Ramos (cell line): ENCODE data around the gene CUBN.

Source experiments
- in situ Hi-C: fragments of 300-500 bp; cut with MboI; formaldehyde crosslinking; loops from one replicate; pipeline ENCODE4 v1.14.3; 2022; ENCODE audit warnings: low sequenced_read_pairs; ENCODE audit not compliant: unreplicated experiment

Gene CUBN

DNA sequence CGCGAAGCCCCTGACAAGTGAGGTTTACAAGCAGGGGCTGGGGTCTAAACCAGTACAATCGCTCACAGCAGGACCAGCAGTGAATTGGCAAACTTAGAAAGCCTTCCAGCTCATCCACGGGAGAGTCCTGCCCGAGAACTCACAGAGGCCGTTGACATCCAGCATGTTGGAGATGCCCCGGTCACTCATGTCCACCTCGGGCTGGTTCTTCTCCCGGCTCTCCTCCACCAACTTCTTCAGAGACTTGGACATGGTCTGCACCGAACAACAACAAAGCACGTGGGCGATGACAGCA, 312.8 kb downstream of the CUBN start:
- in situ Hi-C loops = no loop called here

DNA sequence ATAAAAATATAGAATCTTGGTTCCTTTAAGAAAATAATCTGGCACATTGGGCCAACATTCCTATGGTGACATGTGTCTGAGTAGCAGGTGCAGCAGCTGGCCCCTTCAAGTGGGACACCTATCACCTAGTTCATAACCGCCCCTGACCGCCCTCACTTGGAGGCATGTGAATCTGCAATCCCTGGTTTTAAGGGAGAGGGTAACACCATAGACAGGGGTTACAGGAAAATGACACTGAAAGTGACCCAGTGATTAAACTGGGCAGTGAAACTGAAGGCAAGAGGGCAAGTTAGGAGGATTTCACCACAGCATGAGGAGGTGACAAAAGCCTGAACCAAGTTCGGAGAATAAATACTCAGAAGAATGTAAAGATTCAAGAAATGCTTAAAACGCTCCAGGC, 313.4 kb downstream of the CUBN start:
- in situ Hi-C loops = no loop called here

DNA sequence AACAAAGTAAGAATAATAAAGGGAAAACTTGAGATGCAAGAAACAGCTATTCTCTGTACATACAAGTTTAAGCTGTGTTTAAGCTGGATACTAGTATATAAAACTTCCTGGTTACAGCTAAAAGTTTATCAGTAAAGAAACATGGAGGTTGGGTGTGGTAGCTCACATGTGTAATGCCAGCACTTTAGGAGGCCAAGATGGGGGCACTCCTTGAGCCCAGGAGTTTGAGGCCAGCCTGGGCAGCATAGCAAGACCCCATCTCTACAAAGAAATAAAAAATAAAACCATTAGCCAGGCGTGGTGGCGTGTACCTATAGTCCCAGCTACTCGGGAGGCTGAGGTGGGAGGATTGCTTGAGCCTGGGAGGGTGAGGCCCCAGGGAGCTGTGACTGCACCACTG, 315.6 kb downstream of the CUBN start:
- in situ Hi-C loops = no loop called here

DNA sequence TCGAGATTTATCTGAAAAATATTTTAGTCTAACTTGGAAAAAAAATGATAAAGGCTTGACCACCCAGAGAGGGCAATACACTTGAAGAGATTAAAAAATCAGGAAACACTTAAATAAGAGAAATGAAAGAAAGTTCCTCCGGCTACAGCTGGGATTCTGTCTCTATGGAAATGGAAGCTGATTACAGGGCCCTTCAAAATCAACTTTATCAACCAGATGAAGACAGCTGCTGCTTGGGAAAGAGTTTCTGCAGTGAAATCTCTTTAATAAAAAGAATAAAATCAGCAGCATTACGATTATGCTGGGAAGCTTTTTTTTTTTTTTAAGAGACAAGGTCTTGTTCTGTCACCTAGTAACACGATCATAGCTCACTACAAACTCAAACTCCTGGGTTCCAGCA, 316.9 kb downstream of the CUBN start:
- in situ Hi-C loops = no loop called here

DNA sequence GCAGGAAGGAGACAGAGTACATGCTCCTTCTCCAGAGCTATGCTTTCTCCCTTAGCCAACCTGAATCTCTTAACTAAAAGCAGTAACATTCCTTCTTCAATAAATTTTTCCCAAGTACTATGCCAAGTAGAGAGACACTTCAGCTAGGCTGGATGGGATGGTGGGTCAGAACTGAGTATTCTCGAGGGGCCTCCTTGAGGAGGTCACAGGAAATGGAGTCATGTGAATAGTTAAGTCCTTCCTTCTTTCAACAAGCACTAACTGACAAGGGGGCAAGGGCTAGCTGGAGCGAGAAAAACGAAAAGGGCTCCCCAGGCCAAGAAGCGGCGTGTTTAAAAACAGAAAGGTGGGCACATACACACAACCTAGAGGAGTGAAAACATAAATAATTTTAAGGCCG, 317.8 kb downstream of the CUBN start:
- in situ Hi-C loops = no loop called here

DNA sequence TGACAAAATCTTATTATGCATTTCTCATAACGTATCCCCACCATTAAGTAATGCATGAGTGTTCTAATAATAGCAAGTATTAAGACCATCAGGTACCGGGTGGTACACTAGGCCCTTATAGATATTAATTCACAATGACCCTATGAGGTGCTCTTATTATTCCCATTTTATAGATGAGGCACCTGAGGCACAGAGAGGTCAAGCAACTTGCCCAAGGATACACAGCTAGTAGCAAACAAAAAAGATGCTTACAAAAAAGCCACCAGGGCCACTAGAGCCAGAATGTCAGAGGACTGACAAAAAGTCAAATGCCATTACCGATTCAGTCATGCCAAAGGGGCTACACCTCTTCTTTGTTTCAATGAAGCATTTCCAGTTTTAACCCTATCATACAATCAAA, 318.3 kb downstream of the CUBN start:
- in situ Hi-C loops = no loop called here

DNA sequence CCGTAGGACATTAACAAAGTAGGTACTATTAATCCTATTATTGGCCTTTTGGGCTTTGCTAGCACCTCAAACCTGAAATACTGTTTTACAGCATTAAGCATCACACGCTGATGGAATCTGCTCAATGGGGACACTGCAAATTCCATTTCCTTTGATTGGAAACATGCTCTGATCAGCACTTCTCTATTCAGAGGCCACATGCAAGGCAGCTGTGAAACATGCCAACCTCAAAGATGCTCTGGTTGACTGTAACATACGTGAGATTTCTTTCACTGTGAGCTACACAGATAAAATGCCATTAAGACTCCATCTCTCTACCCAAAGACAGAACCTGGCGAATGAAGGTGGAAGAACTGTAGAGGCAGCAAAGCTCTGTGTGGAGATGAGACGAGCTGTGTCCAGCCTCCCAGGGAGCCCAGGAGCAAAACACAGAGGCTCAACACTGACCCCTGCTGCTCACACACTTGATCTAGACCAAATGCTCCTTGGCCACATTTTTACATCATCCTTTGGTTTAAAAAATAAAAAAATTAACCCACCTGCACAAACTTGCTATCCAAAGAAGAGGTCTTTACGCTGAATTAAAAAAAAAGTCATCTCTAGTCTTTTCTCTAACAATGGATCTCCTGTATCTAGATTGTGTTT, 320.4 kb downstream of the CUBN start:
- in situ Hi-C loops = no loop called here

DNA sequence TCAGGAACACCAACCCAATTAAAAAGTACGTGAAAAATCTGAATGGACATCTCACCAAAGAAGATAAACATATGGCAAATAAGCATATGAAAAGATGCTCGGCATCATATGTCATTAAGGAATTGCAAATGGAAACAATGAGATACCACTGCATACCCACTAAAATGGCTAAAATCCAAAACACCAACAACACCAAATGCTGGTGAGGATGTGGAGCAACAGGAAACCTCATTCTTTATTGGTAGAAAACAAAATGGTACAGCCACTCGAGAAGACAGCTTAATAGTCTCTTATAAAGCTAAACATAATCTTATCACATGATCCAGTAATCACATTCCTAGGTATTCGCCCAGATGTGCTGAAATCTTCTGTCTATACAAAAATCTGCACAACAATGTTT, 325.5 kb downstream of the CUBN start:
- in situ Hi-C loops = no loop called here

DNA sequence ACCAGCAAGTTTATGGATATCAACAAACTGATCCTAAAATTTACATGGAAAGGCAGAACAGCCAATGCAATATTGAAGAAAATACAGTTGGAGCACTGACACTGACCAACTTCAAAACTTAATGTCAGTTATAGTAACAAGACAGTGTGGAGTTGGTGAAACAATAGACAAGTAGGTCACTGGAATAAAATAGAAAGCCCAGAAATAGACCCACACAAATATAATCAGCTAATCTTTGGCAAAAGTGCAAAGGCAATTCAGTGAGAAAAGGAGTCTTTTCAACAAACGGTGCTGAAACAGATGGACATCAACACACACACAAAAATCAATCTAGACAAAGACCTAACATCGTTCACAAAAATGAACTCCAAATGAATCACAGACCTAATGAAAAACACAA, 326.1 kb downstream of the CUBN start:
- in situ Hi-C loops = no loop called here

DNA sequence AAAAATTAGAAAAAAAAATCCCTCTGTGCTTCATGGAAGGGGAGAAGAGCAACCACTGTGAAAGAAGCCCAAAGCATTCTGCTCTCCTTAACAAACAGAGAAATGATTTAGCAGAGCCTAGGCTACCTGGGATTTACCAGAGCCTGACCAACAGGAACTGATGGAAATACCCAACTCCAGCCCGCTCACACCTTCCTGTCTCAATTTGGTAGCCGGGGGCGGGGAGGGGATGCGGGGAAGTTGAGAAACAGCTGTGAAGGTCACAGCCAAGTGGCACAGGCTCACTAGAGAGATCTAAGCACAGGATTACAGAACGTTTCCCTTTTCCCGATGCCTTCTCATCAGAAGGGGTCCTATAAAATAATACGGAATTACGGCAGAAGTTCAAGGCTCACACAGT, 330.0 kb downstream of the CUBN start:
- in situ Hi-C loops = loop anchor here (25.0 kb wide), 1 partner anchor 912 kb away; no protein-coding TSS in a partner anchor

DNA sequence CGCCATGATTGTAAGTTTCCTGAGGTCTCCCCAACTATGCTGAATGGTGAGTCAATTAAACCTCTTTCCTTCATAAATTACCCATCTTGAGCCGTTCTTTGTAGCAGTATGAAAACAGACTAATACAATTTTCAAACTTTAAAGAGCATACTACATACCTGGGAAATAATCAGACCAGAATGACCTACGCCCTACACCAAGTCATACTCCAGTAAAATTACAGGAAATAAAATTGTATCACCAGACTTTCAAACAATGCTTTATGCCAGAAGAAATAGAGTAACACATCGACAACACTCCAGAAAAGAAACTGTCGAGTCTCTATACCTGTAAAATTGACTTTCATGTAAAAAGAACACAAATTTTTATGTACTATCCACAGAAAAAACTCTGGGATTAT, 331.0 kb downstream of the CUBN start:
- in situ Hi-C loops = loop anchor here (25.0 kb wide), 1 partner anchor 911 kb away; no protein-coding TSS in a partner anchor

DNA sequence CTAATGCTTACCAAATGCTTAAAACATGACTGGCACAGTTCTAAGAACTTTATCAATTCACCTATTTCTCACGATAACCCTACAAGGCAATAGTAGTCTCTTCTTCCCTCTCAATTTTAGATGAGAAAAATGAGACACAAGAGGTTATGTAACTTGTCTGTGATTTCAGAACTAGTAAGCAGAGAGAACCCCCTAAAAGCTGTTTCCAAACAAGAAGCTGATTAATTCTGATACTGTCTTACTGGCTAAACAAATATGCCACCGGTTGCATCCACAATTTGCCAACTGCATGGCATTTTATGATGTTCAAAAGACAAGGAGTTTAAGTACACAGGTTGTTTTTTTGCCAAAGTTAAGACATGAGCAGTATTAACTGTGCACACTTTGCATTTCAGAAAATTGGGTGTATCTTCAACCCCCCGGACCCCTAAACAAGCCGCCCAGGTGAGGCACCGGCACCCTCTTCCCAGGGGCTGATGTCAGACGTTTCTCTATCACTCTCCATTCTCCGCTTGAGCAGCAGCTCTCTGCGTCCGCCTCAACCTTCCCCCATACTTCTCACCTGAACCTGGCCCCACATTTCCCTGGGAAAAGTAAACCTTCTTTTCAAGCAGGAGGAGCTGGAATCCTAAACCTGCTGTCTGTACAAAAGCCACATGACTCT, 334.1 kb downstream of the CUBN start:
- in situ Hi-C loops = loop anchor here (25.0 kb wide), 1 partner anchor 908 kb away; no protein-coding TSS in a partner anchor

DNA sequence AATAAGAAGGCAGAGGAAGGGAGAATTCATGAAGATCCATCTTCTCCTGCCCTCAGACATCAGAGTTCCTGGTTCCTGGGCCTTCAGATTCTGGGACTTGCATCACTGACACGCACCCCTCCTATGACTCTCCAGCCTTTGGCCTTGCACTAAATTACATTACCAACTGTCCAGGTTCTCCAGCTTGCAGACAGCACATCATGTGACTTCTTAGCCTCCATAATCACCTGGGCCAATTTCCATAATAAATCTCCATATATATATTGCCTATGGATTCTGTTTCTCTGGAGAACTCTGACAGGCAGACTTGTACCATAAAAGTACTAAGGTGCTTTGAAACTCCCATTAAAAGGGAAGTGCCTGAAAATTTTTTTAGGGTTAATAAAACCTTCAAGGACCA, 335.6 kb downstream of the CUBN start:
- in situ Hi-C loops = loop anchor here (25.0 kb wide), 1 partner anchor 907 kb away; no protein-coding TSS in a partner anchor

DNA sequence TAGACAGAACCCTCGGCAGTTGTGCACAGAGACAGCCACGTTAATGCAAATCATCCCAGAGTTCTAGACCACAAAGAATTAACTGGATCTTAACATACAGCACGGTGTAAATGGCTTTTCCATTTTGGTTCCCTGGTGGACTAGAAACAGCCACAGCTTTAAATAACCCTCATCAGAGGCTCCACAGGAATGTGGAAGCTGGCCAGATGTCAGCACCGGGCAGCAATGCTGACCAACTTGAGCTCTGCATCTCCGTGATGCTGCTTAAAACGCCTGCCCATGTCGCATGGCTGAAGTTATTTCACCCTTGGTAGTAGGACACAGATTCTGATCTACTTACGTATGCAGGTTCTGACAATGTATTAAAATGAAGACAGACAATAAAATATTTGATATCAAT, 336.9 kb downstream of the CUBN start:
- in situ Hi-C loops = loop anchor here (25.0 kb wide), 1 partner anchor 905 kb away; no protein-coding TSS in a partner anchor

DNA sequence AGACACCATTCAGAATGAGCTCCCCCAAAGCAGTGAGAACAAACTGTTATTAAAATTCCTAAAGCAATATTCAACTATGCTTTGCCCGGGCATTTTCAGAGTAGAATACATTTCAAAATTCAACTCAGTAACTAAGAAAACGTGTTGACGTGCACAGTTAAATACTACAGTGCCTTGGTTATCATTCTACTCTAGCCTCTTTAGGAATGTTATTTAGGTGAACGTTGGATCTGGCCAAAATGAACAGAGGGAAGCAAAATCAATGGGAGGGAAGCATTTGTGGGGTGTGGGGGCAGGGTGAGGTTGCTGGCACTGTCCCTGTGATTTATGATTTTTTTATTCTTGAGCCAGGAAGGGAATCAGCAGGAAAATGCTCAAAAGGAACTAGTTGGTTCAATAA, 339.8 kb downstream of the CUBN start:
- in situ Hi-C loops = loop anchor here (25.0 kb wide), 1 partner anchor 902 kb away; no protein-coding TSS in a partner anchor

DNA sequence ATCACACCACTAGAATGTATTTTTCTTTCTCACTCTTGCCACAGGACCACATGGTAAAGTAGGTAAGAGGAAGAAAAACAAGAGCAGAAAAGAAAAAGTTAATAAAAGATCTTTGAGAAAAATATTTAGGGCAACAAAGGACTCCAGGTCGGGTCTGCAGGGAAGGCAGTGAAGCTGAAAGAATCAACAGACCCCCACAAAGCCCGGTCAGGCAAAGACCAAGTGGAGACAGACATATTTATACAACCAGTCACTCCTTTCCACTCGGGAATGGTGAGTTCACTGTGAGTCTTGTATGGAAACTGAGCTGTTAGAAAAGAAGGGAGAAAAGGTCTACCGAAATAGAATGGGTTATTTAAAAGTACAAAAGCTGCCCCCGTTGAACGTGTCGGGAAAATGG, 340.4 kb downstream of the CUBN start:
- in situ Hi-C loops = loop anchor here (25.0 kb wide), 1 partner anchor 902 kb away; no protein-coding TSS in a partner anchor

DNA sequence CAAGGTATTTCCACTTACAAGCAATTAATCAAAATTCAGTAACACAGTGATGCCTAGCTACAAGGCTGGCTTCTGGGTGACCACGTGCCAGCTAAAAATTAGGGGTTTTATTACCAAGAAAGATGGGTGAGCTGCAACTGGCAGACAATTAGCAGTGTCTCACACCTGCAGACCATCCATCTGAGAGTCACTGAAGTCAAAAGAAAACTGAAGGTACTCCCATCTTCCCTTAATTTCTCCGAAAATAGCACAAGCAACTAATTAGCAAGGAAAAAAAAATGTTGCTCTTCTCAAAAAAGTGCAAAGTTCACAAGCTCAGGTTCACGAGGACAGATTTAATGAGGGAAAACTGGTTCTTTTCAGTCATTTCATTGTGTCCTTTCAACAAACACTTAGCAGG, 340.8 kb downstream of the CUBN start:
- in situ Hi-C loops = loop anchor here (25.0 kb wide), 1 partner anchor 901 kb away; no protein-coding TSS in a partner anchor

DNA sequence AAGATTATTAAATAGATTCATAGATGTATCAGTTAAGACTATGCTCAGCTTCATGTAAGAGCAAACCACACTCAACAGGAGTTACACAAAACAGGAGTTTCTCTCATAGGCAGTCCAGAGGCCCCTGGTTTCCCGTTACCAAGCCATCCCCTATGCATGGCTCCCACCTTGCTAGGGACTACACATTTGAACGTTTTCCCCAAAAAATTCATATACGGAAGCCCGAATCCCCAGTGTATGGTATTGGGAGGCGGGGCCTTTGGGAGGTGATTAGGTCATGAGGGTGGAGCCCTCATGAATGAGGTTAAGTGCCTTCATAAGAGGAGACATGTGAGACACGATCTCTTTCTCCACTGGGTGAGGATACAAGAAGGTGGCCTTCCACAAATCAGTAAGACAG, 341.5 kb downstream of the CUBN start:
- in situ Hi-C loops = loop anchor here (25.0 kb wide), 1 partner anchor 901 kb away; no protein-coding TSS in a partner anchor

DNA sequence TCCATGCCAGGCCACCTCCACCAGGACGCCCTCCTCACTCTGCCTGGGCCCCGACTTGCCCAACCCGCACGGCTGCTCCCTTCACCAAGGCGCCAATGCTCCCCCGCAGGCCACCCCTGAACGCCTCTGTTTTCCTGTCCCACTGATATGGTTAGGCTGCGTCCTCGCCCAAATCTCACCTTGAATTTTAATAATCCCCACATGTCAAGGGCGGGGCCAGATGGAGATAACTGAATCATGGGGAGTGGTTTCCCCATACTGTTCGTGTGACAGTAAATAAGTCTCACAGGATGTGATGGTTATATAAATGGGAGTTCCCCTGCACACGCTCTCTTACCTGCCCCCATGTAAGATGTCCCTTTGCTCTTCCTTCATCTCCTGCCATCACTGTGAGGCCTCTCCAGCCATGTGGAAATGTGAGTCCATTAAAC, 342.2 kb downstream of the CUBN start:
- in situ Hi-C loops = loop anchor here (25.0 kb wide), 1 partner anchor 900 kb away; no protein-coding TSS in a partner anchor

DNA sequence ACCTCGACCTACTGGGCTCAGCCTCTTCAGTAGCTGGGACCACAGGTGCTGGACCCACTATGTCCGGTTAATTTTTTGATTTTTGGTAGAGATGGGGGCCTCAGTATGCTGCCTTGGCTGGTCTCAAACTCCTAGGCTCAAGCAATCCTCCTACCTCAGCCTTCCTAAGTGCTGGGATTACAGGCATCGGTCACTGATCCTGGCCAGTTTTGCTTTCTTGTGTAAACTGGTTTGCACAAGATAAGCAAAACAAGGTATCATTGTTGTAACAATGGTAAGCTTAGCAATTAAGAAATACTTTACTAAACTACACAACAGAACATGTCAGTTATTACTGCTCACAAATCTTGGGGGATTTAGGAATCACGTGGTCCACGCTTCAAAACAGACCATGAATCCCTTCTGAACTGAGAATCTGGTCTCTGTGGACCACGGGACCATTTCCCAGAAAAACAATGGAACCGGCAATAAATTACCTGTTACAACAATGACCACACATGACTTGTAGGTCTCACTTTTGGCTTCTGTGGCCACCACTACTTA, 349.2 kb downstream of the CUBN start:
- in situ Hi-C loops = loop anchor here (25.0 kb wide), 1 partner anchor 893 kb away; no protein-coding TSS in a partner anchor

DNA sequence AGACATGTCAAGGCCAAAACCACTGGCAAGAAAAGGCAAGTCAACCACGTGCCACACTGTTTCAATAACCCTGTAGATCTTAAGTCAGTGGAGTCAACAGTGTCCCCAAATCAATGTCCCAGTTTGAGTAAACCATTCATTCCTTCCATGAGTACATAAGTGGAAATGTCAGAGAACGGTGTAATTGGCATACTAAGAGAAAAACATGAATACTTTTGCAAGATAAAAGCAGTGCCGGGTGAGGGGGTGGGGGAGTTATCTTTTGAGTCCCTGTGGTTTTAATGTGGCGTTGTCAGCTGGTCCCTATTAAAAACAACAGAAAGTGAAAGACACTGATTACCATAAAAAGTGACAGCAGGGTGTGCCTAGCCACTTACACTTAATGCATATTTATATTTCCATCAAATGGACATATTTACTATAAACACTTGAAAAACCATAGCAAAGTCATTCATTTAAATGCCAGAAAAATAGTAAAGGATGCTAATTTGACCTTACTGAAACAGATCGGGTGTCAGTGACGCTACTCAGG, 350.2 kb downstream of the CUBN start:
- in situ Hi-C loops = loop anchor here (25.0 kb wide), 1 partner anchor 892 kb away; no protein-coding TSS in a partner anchor
